Lower lobe of right lung (tissue), 2 donors: ENCODE results near the gene CCDC14. TPM values are rescaled to one million over a fixed set of nuclear protein-coding genes. Genes with fewer than 3 reads are reported as not detected.
"Not testable (repeated sequence)": the region's sequence is repeated elsewhere in the genome, so short reads cannot be mapped to it uniquely, and the experiment has no call there.

Experiments
- ATAC-seq, 2 donors: fragments of 200-7000 bp; cut with Tn5 transposase; one replicate each; pipeline ENCODE4 v1.9.1; 2020 to 2022; ENCODE audit warnings: mild to moderate bottlenecking in 2 of 2, moderate library complexity in 2 of 2
- DNase-seq: peaks from one replicate; pipeline ENCODE4 v3.0.0-alpha.2; 2020
- H3K27ac ChIP-seq: fragments of 200-600 bp; one replicate; pipeline ENCODE4 v1.8.0; 2022
- H3K27me3 ChIP-seq: fragments of 200-600 bp; one replicate; pipeline ENCODE4 v1.8.0; 2022; ENCODE audit warnings: low read depth
- H3K36me3 ChIP-seq: fragments of 200-600 bp; one replicate; pipeline ENCODE4 v1.8.0; 2022; ENCODE audit warnings: mild to moderate bottlenecking
- H3K4me1 ChIP-seq: fragments of 200-600 bp; one replicate; pipeline ENCODE4 v1.8.0; 2022
- H3K4me3 ChIP-seq: fragments of 200-600 bp; one replicate; pipeline ENCODE4 v1.8.0; 2022; ENCODE audit warnings: mild to moderate bottlenecking
- H3K9me3 ChIP-seq: fragments of 200-600 bp; one replicate; pipeline ENCODE4 v1.8.0; 2022
- intact Hi-C: fragments of 100-400 bp; cut with DNase I; formaldehyde crosslinking; loops from one replicate; pipeline ENCODE4 v1.11.0; 2022
- total RNA-seq: library from RNA; stranded (reverse); fragmentation: NEBNext Ultra II Directional; extraction: Animal tissue kit (Norgen Biotek cat#: 25700); gene quantifications from one replicate; pipeline ENCODE4 v1.2.1, GENCODE V29; 2021
- TF ChIP-seq, protein P1 (sequence below): fragments of 200-600 bp; IDR thresholded peaks from one replicate; pipeline ENCODE4 v1.8.0; 2022; ENCODE audit warnings: antibody characterized with exemption, mild to moderate bottlenecking
- donor health status: DM: no; HTN: yes; CAD: no; lungs with severe emphysema.

Gene CCDC14
- total RNA-seq, 1 donor from 2014 or later, result 36.8 TPM

DNA sequence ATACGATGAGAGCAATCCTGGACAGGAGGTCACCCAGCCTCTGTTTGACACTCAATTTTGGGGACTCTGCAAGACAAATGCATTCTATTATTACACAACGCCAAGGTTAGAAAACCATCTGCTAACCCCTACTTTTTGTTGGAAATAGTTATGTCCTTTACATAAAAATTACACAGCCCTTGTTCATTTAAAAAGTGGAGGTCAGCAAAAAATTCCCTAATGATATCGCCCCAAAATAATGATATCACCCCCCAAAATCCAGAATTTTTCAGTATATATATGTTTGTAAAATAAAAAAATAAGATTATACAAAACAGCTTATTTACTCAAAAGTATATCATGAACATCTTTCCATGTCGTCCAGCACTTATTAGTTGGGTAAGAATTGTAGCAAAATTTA lies 19.5 kb upstream of the CCDC14 start:
- H3K4me3 ChIP-seq, result peak overlapping the region; percentile 30
- TF ChIP-seq, protein P1, sequence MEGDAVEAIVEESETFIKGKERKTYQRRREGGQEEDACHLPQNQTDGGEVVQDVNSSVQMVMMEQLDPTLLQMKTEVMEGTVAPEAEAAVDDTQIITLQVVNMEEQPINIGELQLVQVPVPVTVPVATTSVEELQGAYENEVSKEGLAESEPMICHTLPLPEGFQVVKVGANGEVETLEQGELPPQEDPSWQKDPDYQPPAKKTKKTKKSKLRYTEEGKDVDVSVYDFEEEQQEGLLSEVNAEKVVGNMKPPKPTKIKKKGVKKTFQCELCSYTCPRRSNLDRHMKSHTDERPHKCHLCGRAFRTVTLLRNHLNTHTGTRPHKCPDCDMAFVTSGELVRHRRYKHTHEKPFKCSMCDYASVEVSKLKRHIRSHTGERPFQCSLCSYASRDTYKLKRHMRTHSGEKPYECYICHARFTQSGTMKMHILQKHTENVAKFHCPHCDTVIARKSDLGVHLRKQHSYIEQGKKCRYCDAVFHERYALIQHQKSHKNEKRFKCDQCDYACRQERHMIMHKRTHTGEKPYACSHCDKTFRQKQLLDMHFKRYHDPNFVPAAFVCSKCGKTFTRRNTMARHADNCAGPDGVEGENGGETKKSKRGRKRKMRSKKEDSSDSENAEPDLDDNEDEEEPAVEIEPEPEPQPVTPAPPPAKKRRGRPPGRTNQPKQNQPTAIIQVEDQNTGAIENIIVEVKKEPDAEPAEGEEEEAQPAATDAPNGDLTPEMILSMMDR, result no peak
- no peaks in the 10 kb centered on the region for H3K4me1 ChIP-seq
- intact Hi-C loops, result no loop called here
- no peak for DNase-seq
- no peak overlapping the region for H3K27ac ChIP-seq
- no peak for ATAC-seq
- no peaks in the 10 kb centered on the region for H3K36me3 ChIP-seq
- H3K9me3 ChIP-seq, result no peaks in the 10 kb centered on the region
- peaks cover 10% of the 10 kb centered on the region for H3K27me3 ChIP-seq

DNA sequence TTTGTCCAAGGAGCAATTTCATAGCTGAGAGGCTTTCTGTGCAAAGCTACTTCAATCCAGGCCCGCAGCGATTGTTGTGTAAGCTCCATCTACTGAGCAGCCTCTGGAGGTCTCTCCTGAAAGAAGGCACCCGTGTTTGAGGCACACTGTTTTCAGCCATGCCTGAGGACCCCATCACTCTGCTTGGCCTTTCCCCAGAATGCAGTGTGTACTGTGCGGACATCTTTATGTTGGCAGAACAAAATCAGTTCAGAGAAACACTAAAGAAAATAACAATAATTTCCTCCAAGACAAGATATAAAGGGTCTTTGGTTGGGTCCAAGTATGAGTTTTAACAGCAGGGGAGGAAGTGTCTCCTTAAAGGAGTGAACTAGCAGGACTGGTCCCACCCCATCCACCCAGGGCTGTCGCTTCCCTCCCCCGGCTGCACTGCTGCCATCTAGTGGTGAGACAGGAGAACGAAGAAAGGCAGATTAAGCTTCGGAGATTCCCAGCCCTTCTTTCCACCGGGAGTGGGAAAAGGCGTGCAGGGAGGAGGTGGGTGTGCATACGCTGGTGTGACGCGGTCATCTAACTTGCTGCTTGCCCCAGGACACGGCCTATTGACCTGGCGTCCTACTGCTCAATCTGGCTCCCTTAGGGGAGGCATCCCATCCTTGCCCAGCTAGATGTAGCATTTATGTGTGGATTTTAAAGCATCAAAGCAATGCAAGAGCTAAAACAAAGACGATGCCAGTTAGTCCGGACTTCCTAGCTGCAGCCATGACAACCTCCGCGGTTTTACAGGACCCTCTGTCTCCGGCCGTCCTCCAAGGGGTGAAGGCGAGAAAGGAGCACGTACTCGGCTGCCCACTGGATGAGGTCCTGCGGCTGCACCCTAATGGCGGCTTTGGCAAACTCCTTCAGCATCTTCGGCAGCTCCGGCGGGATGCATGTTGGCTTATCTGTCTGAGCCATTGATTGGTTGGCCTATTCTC lies 18.8 kb upstream of the CCDC14 start:
- TF ChIP-seq, protein P1, result peak; percentile 74
- H3K27ac ChIP-seq, H3K9me3 ChIP-seq, H3K4me1 ChIP-seq, H3K27me3 ChIP-seq, intact Hi-C loops, H3K36me3 ChIP-seq, DNase-seq: not testable (repeated sequence)
- peak; percentile 94 for ATAC-seq
- H3K4me3 ChIP-seq, result peak overlapping the region; percentile 30

DNA sequence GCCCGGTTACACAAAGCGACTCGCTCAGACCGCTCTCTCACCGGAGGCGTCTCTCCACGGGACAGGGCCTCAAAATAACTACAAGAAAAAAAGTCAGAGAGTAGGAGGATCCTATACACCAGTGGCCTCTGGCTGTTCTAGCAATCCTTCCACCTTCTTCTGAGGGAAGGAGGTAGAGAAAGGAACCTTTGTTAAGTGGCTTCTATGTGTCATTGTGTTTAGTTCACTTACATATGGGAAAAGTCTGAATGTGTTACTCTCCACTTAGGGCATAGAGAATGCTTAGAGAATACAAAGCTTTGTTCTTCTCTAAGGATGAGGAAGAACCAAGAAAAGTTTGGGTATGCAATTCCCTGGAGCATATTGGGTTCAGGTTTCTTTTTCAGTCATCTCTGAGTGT lies 15.9 kb upstream of the CCDC14 start:
- H3K27ac ChIP-seq, H3K27me3 ChIP-seq, DNase-seq, H3K9me3 ChIP-seq, H3K4me1 ChIP-seq, H3K36me3 ChIP-seq, intact Hi-C loops, H3K4me3 ChIP-seq, ATAC-seq: not testable (repeated sequence)

DNA sequence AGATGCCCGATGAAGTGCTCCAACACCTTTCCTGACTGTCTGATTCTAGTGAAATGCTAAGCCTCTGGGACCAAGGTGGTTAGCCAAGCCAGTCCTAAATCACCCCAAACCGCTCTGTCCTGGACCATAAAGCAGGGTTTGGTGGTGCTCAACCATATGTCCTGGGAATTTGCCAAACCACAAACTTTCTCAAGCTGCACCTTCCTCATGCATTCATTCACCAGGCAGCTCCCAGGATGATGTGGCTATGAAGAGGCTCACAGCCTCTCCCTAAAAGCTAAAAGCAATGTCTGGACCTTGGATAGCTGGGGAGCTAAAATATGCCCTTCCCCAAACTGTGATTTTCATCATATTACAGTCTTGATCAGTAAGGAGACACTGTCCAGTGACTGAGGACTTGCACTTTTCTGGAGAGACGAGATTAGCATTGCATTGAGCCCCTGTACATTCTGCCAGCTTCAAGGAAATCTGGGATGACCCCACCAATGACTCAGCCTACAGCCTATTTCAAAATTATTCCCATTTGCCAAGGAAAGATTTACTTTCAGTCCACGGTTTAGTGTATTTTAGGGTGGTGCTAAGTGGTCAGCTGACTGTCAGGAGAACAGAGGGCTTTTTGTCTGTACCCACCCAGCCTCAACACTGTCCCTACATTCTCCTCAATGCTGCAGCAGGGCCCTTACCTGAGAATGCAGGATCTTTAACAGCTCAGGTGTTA lies 15.3 kb upstream of the CCDC14 start:
- H3K27me3 ChIP-seq, H3K4me3 ChIP-seq, intact Hi-C loops, H3K4me1 ChIP-seq, H3K9me3 ChIP-seq, ATAC-seq, DNase-seq, H3K36me3 ChIP-seq, H3K27ac ChIP-seq: not testable (repeated sequence)

DNA sequence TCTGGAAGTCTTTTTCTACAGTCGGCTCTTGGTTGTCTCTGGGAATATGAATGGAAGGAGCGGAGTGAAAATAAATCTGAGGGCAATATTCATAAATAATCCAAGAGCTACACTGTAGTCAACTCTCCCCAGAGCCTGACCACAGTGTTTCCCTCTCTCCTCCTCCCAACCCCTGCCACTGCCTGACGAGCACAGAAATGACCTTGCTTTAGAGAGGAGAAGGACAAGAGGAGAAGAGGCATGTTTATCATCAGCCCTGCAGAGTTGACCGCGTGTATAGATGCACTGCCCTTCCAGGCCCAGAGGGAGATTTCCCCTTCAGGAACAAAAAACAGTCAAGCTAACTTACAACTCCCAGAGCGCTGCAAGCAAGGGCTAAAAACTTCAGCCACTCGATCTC lies 14.0 kb upstream of the CCDC14 start:
- H3K36me3 ChIP-seq, H3K27ac ChIP-seq: not testable (repeated sequence)

DNA sequence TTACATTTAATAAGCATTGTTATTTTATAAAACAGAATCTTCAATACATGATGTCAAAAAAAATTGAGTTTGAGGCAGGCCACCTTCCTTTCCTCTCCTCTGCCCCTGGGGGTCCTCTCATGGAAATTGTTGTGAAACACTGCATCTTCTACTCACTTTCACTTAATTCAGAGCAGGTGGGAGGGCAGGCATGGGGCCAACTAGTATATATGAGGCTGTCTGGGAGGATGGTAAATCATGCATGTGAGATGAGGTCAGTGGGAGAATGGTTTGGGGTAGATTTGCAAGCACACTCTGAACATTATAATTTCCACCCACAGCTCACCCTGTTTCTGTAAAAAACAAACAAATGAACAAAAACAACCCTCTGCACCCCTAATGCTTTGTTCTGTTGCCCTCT lies 10.4 kb upstream of the CCDC14 start:
- intact Hi-C loops, result no loop called here
- no peak overlapping the region for H3K27ac ChIP-seq
- DNase-seq, result no peak

More for the DNA sequence above, 14.0 kb upstream of the CCDC14 start:
- H3K4me1 ChIP-seq, H3K4me3 ChIP-seq, H3K27me3 ChIP-seq, intact Hi-C loops, DNase-seq, H3K9me3 ChIP-seq, ATAC-seq: not testable (repeated sequence)

DNA sequence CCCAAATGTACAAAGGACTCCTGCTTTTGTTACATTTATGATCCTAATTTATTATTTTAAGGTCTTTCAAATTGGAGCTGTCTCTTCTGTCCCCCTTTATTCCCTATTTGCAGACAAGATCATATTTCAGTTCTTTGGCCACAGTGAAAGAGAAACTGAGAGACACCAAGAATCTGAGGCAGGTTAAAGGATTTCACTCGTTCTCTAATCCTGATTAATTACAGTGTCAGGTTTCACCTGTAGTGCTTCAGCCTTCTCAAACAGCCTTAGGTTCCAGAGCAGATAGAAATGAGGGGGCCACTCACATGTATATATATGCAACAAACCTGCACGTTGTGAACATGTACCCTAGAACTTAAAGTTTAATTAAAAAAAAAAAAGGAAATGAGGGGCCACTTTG lies 6.2 kb upstream of the CCDC14 start:
- H3K27me3 ChIP-seq, H3K9me3 ChIP-seq, DNase-seq, ATAC-seq, H3K36me3 ChIP-seq, H3K4me1 ChIP-seq, H3K4me3 ChIP-seq, intact Hi-C loops, H3K27ac ChIP-seq: not testable (repeated sequence)

More for the DNA sequence above, 10.4 kb upstream of the CCDC14 start:
- no peak for ATAC-seq
- no peaks in the 10 kb centered on the region for H3K4me1 ChIP-seq
- H3K9me3 ChIP-seq, result no peaks in the 10 kb centered on the region
- H3K4me3 ChIP-seq, result no peak overlapping the region
- TF ChIP-seq, protein P1, result no peak
- H3K36me3 ChIP-seq, result no peaks in the 10 kb centered on the region
- no peaks in the 10 kb centered on the region for H3K27me3 ChIP-seq

DNA sequence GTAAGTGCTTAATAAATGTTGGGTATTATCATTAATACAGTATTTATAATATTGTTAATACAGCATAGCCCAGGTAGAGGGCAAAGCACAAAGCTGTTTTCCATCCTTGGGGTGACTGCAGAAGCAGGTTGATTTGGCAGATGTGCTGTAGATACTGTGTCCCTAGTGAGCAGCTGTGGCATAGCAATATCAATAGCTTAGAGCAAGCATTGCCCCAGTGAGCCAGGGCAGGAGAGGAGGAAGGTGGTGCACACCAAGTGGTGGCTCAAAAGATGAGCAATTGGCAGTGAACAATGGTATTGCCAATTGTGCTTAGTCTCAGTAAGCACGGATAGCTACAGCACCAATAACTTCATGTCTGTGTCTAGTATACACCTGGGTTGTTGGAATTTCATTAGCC lies 5.8 kb upstream of the CCDC14 start:
- H3K36me3 ChIP-seq, H3K9me3 ChIP-seq, intact Hi-C loops, H3K4me1 ChIP-seq, H3K27ac ChIP-seq, H3K27me3 ChIP-seq, DNase-seq, H3K4me3 ChIP-seq, ATAC-seq: not testable (repeated sequence)

DNA sequence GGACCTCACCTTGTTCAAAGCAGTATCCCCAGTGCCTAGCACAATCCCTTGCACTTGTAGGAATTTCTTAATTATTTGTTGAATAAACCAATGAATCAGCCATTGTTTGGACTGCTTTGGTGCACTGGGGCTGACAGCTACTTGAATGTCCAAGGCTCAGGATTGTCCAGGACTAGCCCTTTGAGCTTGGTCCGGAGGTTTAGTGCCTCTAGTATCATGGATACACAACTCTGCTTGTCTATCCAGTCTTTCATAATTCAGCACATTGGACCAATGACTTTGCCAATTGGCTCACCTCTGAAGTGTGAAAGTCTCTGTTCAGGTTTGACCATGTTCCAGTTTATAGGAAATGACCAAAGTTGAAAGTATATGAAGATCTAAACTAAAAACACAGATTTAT lies 3.8 kb upstream of the CCDC14 start:
- H3K27ac ChIP-seq, H3K27me3 ChIP-seq, H3K4me3 ChIP-seq, H3K4me1 ChIP-seq, H3K9me3 ChIP-seq, ATAC-seq, intact Hi-C loops, H3K36me3 ChIP-seq, DNase-seq: not testable (repeated sequence)
